Activated CD8-positive, alpha-beta memory T cell treated with anti-CD3 and anti-CD28 coated beads, Interleukin-2, amount 50 U/mL, for 24 hours (primary cell): ENCODE results near the gene MDM2.

Source experiments
- DNase-seq: peaks from one replicate; pipeline ENCODE4 v3.0.0-alpha.2; 2020; ENCODE audit errors: extremely low read depth

The MDM2 gene

GRCh38 chr12:68878283-68878682 lies 70.3 kb downstream of the MDM2 start:
- DNase-seq, result no peak

GRCh38 chr12:68878846-68879245 lies 70.9 kb downstream of the MDM2 start:
- no peak for DNase-seq

DNA sequence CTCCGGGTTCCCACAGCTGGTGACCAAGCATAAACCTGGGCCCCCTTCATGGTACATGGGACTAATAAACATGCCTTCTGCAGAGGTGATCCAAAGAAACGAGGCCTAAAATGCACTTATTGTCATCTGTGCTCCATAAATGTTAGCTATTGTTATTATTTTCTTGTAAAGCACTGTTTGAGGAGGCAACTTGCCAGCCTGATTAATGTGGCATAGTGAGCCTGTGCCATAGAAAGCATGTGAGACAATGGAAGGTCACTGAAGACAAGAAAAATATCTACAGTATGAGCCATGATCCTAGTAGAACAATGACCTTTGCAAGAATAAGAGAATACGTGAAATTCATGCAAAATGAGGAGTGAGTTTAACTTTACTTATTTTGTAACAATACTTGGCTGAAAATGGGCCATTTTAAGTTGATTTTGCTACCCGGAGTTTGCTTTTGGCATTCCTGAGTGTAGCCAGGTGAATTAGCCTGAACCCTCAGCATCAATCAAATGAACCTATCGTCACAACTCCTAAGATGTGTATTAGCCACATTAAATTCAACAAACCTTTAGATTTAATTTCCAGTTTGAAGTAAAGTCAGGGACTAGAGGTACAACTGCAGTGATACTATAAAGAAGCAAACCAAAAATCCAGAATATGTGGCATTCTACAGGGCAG lies 72.8 kb downstream of the MDM2 start:
- DNase-seq, result no peak

DNA sequence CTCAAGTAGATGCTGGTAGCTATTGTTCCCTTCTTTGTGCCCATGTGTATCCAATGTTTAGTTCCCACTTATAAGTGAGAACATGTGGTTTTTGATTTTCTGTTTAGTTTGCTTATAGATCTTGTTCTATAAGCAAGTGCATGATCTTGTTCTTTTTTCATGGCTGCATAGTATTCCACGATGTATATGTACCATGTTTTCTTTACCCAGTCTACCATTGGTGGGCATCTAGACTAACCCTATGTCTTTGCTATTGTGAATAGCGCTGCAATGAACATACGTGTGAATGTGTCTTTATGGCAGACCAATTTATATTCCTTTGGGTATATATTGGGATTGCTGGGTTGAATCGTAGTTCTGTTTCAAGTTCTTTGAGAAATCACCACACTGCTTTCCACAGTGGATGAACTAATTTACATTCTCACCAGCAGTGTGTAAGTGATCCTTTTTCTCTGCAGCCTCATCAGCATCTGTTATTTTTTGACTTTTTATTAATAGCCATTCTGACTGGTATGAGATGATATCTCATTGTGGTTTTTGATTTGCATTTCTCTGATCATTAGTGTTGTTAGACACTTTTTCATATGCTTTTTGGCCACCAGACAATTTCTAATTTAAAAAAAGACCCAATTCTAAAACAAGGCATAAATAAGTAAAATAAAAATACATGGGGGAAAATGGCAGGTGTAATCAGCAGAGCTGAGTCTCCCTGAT lies 74.4 kb downstream of the MDM2 start:
- no peak for DNase-seq

- no peak for DNase-seq
These were observed 75.2 kb downstream of the MDM2 start for GRCh38 chr12:68883151-68883550.

DNA sequence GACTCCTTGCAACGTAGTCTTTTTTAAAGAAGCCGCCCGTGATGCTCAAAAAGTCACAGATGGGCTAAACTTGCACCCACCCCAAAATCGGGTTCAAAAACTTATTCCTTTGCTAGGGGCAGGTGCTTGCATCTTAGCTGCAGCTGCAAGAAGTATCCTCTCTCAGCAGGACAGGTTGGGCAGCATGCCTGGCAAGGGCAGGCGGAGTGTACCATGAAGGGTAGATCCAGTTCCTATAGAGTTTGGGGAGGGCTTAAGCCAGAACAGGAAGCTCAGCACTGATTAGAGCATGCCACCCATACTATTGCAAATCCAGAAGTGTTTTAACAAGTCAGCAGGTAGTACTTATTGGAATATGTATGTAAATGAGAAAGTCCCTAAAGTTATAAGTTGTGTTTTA lies 76.3 kb downstream of the MDM2 start:
- no peak for DNase-seq

DNA sequence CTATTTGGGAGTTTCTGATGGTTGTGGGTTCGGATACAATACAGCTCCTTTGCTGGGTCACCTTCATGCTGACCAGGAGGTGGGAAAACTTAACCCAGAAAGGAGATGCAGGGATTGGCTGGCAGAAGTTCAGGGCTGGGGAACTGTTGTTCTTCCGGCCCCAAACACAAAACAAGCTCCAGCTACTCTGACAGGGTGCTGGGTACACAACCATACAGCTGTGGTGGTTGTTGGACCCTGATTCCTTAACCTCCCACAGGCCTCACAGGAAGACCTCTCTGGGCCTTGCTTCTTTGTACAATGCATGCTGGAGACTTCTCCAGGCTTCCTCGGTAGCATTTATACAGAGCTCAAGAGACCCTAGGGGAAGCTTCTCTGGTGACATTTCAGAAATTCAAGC lies 77.4 kb downstream of the MDM2 start:
- DNase-seq, result no peak

GRCh38 chr12:68886636-68887572 lies 78.9 kb downstream of the MDM2 start:
- DNase-seq, result no peak

- DNase-seq, result no peak
These were observed 79.7 kb downstream of the MDM2 start for GRCh38 chr12:68887641-68888040.

DNA sequence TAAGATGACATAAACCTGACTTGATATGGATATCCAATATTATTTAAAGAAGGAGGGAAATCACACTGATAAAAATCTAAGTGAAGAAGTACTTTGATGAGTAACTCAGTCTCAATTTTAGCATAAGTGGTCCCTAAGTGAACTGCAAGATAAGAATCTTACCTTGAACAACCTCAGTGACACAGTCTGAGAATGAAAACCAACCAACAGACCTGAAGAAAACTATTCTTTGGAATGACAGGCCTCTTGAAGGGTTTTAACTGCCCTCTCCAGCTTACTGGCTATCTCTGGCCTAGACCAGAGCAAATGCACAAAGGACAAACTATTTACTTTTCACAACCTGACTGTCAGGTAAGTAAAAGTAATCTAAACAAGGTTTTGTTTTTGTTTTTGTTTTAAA lies 80.3 kb downstream of the MDM2 start:
- no peak for DNase-seq

DNA sequence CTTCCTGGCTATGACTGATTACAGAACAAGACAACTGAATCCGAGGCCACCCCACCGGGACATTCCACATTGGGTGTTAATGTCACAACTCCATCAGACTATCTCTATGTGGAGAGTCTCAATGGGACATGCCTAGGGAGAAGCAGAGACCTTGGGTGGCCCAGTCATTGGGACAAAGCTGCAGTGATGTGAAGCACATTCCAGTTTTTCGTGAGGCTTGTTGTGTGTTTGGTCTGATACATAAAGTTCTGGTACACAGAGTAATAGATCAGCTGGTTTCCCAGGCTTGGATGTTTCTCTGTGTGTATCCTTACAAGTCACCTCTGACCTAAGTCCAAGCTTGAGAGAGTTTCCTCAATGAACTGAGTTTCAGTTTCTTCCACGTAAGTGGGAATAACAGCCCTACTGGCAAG lies 82.7 kb downstream of the MDM2 start:
- no peak for DNase-seq

GRCh38 chr12:68891141-68891540 lies 83.2 kb downstream of the MDM2 start:
- DNase-seq, result no peak

GRCh38 chr12:68893201-68893600 lies 85.2 kb downstream of the MDM2 start:
- no peak for DNase-seq

DNA sequence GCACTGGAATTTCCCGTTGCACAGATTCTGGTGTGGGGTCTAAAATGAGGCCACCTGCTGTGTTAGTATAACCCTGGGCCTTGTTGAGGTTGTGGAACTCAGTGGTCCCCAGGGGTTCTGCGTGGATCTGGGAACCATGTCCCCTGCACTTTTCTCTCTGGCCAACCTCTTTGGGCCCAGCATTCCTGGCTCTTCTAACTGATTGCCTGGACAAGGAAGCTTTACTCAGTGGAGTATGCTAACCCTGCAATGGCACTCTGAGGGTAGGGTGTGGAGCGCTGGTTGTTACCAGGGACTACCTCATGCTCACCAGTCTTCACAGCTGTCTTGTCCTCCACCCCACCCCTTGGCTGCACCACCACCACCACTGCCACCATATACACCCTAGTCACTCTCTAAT lies 85.8 kb downstream of the MDM2 start:
- no peak for DNase-seq

DNA sequence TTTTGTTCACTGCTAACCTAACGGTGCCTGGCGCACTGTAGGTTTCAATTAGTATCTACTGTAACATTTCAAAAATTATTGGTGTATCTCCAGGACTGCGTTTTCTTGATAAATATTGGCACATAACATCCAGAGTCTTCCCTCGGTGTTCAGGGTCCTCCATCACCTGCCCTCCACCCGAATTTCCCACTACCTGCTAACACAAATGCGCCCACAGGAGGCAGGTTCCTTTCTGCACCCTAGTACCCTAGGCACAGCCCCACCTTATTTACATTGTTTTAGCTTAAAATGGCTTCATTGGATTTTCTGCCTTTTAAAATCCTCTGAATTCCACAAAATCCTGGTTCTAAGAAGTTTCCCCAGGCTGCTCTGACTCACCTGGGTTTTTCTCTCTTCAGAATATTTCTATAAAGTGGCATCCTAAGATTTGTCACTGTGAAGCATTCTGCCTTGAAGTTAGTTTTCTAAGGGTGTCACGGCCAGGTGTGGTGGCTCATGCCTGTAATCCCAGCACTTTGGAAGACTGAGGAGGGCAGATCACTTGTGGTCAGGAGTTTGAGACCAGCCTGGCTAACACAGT lies 86.4 kb downstream of the MDM2 start:
- DNase-seq, result no peak

DNA sequence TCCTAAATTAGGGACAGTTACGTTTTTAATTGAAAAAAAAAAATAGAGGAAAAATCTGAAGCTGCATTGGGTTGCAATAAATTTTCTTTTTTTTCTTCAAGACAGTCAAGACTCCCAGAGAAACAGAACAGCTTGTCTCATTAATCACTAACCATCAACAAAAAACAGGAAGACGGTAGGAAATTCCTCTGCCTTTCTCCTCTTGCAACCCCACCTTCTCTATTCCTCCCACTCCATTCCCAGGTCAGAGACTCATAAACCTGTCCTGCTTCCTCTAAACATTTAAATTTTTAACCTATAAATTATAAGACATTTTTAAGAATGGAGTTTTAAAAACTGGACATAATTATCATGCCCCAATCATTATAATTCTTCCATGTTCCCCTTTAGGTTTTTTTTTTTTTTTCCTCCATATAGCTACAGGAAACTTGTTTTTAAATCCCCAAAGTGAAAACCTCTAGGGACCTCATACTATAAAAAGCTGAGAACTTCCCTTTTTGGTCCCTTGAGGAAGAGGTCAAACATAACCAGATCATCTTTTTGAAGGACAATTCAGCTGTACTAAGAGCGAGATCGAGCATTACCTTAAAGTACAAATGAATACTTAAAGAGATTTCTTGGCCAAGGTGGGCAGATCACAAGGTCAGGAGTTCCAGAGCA lies 89.0 kb downstream of the MDM2 start:
- DNase-seq, result no peak

DNA sequence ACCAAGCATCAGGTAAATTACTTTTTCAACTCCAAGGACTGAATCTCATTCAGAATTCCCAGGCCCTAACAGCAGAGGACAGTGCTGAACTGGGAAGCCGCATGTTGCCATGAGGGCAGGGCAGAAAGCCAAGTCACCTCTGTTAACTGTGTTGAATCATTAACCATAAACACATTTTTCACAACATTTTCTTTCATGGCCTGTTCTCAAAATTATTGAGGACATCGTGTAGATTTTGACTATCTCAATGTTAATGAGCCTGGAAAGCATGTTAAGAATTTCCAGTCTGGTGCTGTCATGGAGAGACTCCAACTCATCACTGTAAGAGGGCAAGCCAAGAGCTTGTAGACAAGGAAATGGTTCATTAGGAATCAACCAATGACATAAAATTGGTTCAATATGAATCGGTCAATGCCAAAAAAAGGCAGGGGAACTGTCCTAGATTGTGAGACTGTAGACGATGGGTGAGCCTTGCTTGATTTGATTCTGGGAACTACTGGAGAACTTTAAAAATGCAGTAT lies 91.3 kb downstream of the MDM2 start:
- no peak for DNase-seq

DNA sequence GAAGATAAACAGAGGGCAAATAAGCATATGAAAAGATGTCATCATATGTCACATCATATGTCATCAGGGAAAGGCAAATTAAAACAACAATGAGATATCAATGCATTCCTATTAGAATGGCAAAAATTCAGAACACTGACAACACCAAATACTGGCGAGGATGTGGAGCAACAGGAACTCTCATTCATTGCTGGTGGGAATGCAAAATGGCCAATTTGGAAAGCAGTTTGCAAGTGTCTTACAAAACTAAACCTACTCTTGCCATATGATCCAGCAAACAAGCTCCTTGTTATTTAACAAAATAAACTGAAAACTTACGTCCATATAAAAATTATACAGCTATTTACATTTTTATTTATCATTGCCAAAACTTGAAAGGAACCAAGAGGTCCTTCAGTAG lies 92.3 kb downstream of the MDM2 start:
- DNase-seq, result no peak
